ENCODE results near the gene CLNK. TPM values are rescaled to one million over a fixed set of nuclear protein-coding genes. Genes with fewer than 3 reads are reported as not detected.
"Not testable (repeated sequence)": the region's sequence is repeated elsewhere in the genome, so short reads cannot be mapped to it uniquely, and the experiment has no call there.

The CLNK gene
- total RNA-seq, 1 donor from 2014 or later, result not detected

- no peak for DNase-seq (ENCODE audit: low spot score)
These were observed 104.9 kb downstream of the CLNK start for GRCh38 chr4:10579648-10580047.

GRCh38 chr4:10577508-10578426, 106.8 kb downstream of the CLNK start:
- DNase-seq (ENCODE audit: low spot score), result no peak

- DNase-seq (ENCODE audit: low spot score), result no peak
These were observed 107.5 kb downstream of the CLNK start for GRCh38 chr4:10577018-10577417.

GRCh38 chr4:10576236-10576635, 108.3 kb downstream of the CLNK start:
- no peak for DNase-seq (ENCODE audit: low spot score)

- DNase-seq (ENCODE audit: low spot score), result no peak
These were observed 109.2 kb downstream of the CLNK start for GRCh38 chr4:10575414-10575813.

- not testable (repeated sequence) for DNase-seq (ENCODE audit: low spot score)
These were observed 110.0 kb downstream of the CLNK start for GRCh38 chr4:10574553-10574952.

- DNase-seq (ENCODE audit: low spot score), result no peak
These were observed 112.7 kb downstream of the CLNK start for GRCh38 chr4:10571909-10572308.

GRCh38 chr4:10569491-10569890, 115.1 kb downstream of the CLNK start:
- DNase-seq (ENCODE audit: low spot score), result no peak

GRCh38 chr4:10567766-10568165, 116.8 kb downstream of the CLNK start:
- DNase-seq (ENCODE audit: low spot score), result no peak

GRCh38 chr4:10565166-10565780, 119.3 kb downstream of the CLNK start:
- no peak for DNase-seq (ENCODE audit: low spot score)

- no peak for DNase-seq (ENCODE audit: low spot score)
These were observed 129.9 kb downstream of the CLNK start for GRCh38 chr4:10554694-10555093.

GRCh38 chr4:10554121-10554520, 130.4 kb downstream of the CLNK start:
- DNase-seq (ENCODE audit: low spot score), result no peak

- DNase-seq (ENCODE audit: low spot score), result no peak
These were observed 131.8 kb downstream of the CLNK start for GRCh38 chr4:10552591-10553280.

- DNase-seq (ENCODE audit: low spot score), result no peak
These were observed 148.7 kb downstream of the CLNK start for GRCh38 chr4:10535912-10536311.

GRCh38 chr4:10534820-10535219, 149.7 kb downstream of the CLNK start:
- DNase-seq (ENCODE audit: low spot score), result no peak

GRCh38 chr4:10532155-10532554, 152.4 kb downstream of the CLNK start:
- no peak for DNase-seq (ENCODE audit: low spot score)

- DNase-seq (ENCODE audit: low spot score), result no peak
These were observed 154.3 kb downstream of the CLNK start for GRCh38 chr4:10530137-10530786.

- no peak for DNase-seq (ENCODE audit: low spot score)
These were observed 155.1 kb downstream of the CLNK start for GRCh38 chr4:10529291-10530136.

GRCh38 chr4:10527438-10527837, 157.1 kb downstream of the CLNK start:
- DNase-seq (ENCODE audit: low spot score), result no peak

- DNase-seq (ENCODE audit: low spot score), result no peak
These were observed 157.9 kb downstream of the CLNK start for GRCh38 chr4:10526429-10527222.
